Progenitor cell of endocrine pancreas (in vitro differentiated cells): Measurements from ENCODE around the gene PDE1A. TPM values are rescaled to one million over a fixed set of nuclear protein-coding genes. Genes with fewer than 3 reads are reported as not detected.
A peak's percentile ranks its signal among the peaks of the same experiment; 100 is the strongest.

Experiments used
- DNase-seq: peaks from one replicate; pipeline ENCODE4 v3.0.0; 2021; ENCODE audit warnings: low spot score; ENCODE audit not compliant: unreplicated experiment
- H3K27ac Mint-ChIP-seq: 2 replicates; pipeline ENCODE4 v1.8.0; 2021; ENCODE audit warnings: mild to moderate bottlenecking, moderate library complexity, mixed read lengths
- H3K27me3 Mint-ChIP-seq: 2 replicates; pipeline ENCODE4 v1.8.0; 2021; ENCODE audit warnings: mixed read lengths
- H3K36me3 Mint-ChIP-seq: 2 replicates; pipeline ENCODE4 v1.8.0; 2022; ENCODE audit warnings: mixed read lengths; ENCODE audit not compliant: insufficient read depth
- H3K4me1 Mint-ChIP-seq: 2 replicates; pipeline ENCODE4 v1.8.0; 2021; ENCODE audit warnings: low read depth, mixed read lengths
- H3K4me3 Mint-ChIP-seq: 2 replicates; pipeline ENCODE4 v1.8.0; 2021; ENCODE audit warnings: low read depth, mild to moderate bottlenecking, moderate library complexity, mixed read lengths
- H3K9me3 Mint-ChIP-seq: 2 replicates; pipeline ENCODE4 v1.8.0; 2021; ENCODE audit warnings: low read depth, mixed read lengths
- CTCF ChIP-seq: fragments of 200-600 bp; sonication (generic); IDR thresholded peaks from one replicate; pipeline ENCODE4 v1.5.0; 2021; ENCODE audit warnings: antibody characterized with exemption, mild to moderate bottlenecking; ENCODE audit not compliant: unreplicated experiment
- total RNA-seq: library from RNA; stranded (reverse); gene quantifications from 2 replicates; pipeline ENCODE4 v1.2.1, GENCODE V29; 2021

The PDE1A gene
- total RNA-seq, 1 donor from 2014 or later = 2.9 TPM

GRCh38 chr2:182166406-182166805 lies 260.4 kb downstream of the PDE1A start:
- Mint-ChIP-seq H3K27ac (no peak overlapping the region), H3K9me3 (no peaks in the 10 kb centered on the region), H3K27me3 (no peaks in the 10 kb centered on the region), H3K4me3 (no peak overlapping the region), H3K36me3 (no peaks in the 10 kb centered on the region), H3K4me1 (peaks cover 2% of the 10 kb centered on the region)
- no peak for TF ChIP-seq CTCF
- no peak for DNase-seq

GRCh38 chr2:182165202-182165601 lies 261.6 kb downstream of the PDE1A start:
- no peak overlapping the region for H3K4me3 Mint-ChIP-seq
- H3K9me3 Mint-ChIP-seq = no peaks in the 10 kb centered on the region
- H3K27ac Mint-ChIP-seq = no peak overlapping the region
- no peak for DNase-seq
- no peak for TF ChIP-seq CTCF
- H3K27me3 Mint-ChIP-seq = no peaks in the 10 kb centered on the region
- H3K4me1 Mint-ChIP-seq = peaks cover 2% of the 10 kb centered on the region
- no peaks in the 10 kb centered on the region for H3K36me3 Mint-ChIP-seq

GRCh38 chr2:182164686-182165085 lies 262.1 kb downstream of the PDE1A start:
- no peak for DNase-seq
- Mint-ChIP-seq H3K36me3 (no peaks in the 10 kb centered on the region), H3K4me3 (no peak overlapping the region), H3K27me3 (no peaks in the 10 kb centered on the region), H3K27ac (no peak overlapping the region), H3K9me3 (no peaks in the 10 kb centered on the region), H3K4me1 (peaks cover 2% of the 10 kb centered on the region)
- TF ChIP-seq CTCF = no peak

GRCh38 chr2:182163878-182164277 lies 263.0 kb downstream of the PDE1A start:
- Mint-ChIP-seq H3K27me3 (no peaks in the 10 kb centered on the region), H3K27ac (no peak overlapping the region), H3K36me3 (no peaks in the 10 kb centered on the region), H3K9me3 (no peaks in the 10 kb centered on the region), H3K4me1 (peaks cover 2% of the 10 kb centered on the region), H3K4me3 (no peak overlapping the region)
- DNase-seq = no peak
- TF ChIP-seq CTCF = no peak

GRCh38 chr2:182148344-182148743 lies 278.5 kb downstream of the PDE1A start:
- no peaks in the 10 kb centered on the region for H3K9me3 Mint-ChIP-seq
- no peaks in the 10 kb centered on the region for H3K36me3 Mint-ChIP-seq
- H3K4me3 Mint-ChIP-seq = no peak overlapping the region
- H3K27me3 Mint-ChIP-seq = no peaks in the 10 kb centered on the region
- DNase-seq = no peak
- no peak for TF ChIP-seq CTCF
- no peak overlapping the region for H3K27ac Mint-ChIP-seq
- H3K4me1 Mint-ChIP-seq = peaks cover 8% of the 10 kb centered on the region

GRCh38 chr2:182144776-182145165 lies 282.1 kb downstream of the PDE1A start:
- Mint-ChIP-seq H3K27ac (peak overlapping the region; percentile 85), H3K36me3 (no peaks in the 10 kb centered on the region), H3K4me3 (no peak overlapping the region), H3K4me1 (peaks cover 17% of the 10 kb centered on the region), H3K9me3 (no peaks in the 10 kb centered on the region), H3K27me3 (no peaks in the 10 kb centered on the region)
- no peak for TF ChIP-seq CTCF
- no peak for DNase-seq
